Stomach smooth muscle (tissue), 2 donors: ENCODE data around the gene TSSK2.

Experiments used
- H3K27ac ChIP-seq: one replicate; pipeline ENCODE4 v1.7.0; 2013; ENCODE audit warnings: mild to moderate bottlenecking, low read length, inconsistent platforms
- H3K27me3 ChIP-seq, 2 donors: one replicate each; pipeline ENCODE4 v1.7.0; 2013; ENCODE audit warnings: low read length in 2 of 2; ENCODE audit not compliant: insufficient read depth in 2 of 2, control insufficient read depth in 1 of 2
- H3K36me3 ChIP-seq, 2 donors: one replicate each; pipeline ENCODE4 v1.7.0; 2013; ENCODE audit warnings: low read length in 2 of 2; ENCODE audit not compliant: control insufficient read depth in 2 of 2, insufficient read depth in 2 of 2
- H3K4me1 ChIP-seq: one replicate; pipeline ENCODE4 v1.7.0; 2013; ENCODE audit warnings: low read length; ENCODE audit not compliant: control insufficient read depth, insufficient read depth
- H3K4me3 ChIP-seq, 2 donors: one replicate each; pipeline ENCODE4 v1.7.0; 2013; ENCODE audit warnings: low read length in 2 of 2
- H3K9ac ChIP-seq, 2 donors: one replicate each; pipeline ENCODE4 v1.7.0; 2013; ENCODE audit warnings: low read length in 2 of 2, mild to moderate bottlenecking in 1 of 2
- H3K9me3 ChIP-seq, 2 donors: one replicate each; pipeline ENCODE4 v1.7.0; 2013; ENCODE audit warnings: low read length in 2 of 2; ENCODE audit not compliant: control insufficient read depth in 2 of 2
- donor health status: healthy.
- donor health status: Pancreatic carcinoma.

TSSK2 gene

DNA sequence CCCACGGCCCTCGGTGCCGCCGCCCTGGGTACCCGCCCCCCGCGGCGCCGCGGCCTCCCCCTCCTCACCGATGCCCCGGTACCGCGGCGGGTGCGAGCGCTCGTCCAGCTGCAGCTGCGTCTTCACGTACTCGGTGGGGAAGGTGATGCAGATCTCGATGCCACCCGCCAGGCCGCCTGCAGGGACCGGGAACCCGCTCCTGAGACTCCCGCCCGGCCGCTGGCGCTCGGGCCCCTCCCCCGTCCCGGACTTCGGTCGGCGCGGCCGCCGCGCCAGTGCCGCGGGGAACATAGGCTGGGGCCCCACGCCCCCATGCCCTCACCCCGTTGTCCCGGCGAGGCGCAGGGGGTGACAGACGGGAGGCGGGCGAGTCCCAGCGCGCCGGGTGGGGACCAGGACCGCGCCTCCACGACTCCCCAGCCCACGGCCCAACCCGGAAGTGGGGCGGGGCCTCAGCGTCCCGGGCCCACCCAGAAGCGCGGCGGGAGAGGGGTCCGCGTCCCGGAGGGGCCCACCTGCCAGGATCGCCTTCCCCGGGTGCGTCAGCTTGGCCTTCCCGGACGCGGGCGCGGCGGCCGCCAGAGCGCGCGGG lies 47.1 kb downstream of the TSSK2 start:
- peak overlapping the region; percentile 66 for H3K27ac ChIP-seq
- H3K4me3 ChIP-seq: peak overlapping the region; percentile 58 to 78
- H3K36me3 ChIP-seq: no peaks in the 10 kb centered on the region
- H3K27me3 ChIP-seq: no peaks in the 10 kb centered on the region
- H3K9ac ChIP-seq: peak overlapping the region; percentile 64
- H3K4me1 ChIP-seq: peaks cover 34% of the 10 kb centered on the region
- H3K9me3 ChIP-seq: no peaks in the 10 kb centered on the region

DNA sequence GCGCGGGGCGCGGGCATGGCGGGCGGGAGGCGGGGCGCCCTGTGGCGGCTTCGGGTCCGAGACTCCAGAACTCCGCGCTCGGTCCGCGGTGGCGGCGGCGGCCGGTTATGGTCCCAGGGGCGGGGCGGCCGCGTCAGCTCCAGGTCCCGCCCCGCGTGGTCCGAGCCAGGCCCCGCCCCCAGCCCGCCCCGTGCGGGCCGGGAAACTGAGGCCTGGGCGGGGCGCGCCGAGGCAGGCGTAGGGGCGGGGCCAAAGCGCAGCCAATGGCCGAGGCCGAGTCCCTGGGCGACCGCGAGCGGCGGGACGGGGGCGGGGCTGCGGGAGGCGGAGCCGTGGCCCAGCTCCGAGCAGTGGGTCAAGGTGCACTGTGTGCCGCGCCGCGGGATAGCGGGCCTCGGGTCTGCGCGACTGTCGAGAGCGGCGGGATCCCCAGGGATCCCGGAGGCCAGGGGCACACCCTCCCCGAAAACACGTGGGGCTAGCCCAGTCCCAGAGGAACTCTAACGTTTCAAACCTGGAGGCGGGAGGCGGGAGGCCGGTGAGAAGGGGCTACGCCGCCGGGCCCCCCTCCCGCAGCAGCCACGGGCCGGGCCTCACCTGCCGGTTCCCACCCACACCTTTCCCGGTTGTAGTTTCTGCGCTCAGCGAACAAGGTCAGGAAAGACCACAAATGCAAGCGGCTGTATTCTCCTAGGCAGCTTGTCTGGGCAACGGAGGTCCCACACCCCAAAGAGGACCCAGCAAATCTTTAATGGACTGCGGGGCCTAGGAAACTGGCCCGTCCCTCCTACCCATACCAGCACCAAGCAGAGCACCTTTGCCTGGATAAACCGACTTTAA lies 47.8 kb downstream of the TSSK2 start, which contains the start of gene SLC25A1:
SLC25A1 (minus strand) TSS at position 80 of the 840 bp plus-strand sequence; CDS start at position 17, 63 bp downstream.
- Histone ChIP-seq H3K4me1 (peaks cover 29% of the 10 kb centered on the region), H3K27ac (peak within 1 kb of the TSS; percentile 76), H3K27me3 (no peaks in the 10 kb centered on the region), H3K9me3 (no peaks in the 10 kb centered on the region), H3K9ac (peak within 1 kb of the TSS; percentile 64), H3K36me3 (no peaks in the 10 kb centered on the region), H3K4me3 (peak within 1 kb of the TSS; percentile 58 to 78)

- Histone ChIP-seq H3K9me3 (no peaks in the 10 kb centered on the region), H3K36me3 (no peaks in the 10 kb centered on the region), H3K27me3 (no peaks in the 10 kb centered on the region), H3K4me3 (peak overlapping the region; percentile 49 to 78), H3K9ac (peak overlapping the region; percentile 42 to 47), H3K4me1 (peaks cover 22% of the 10 kb centered on the region), H3K27ac (peak overlapping the region; percentile 76)
These were observed 48.5 kb downstream of the TSSK2 start for GRCh38 chr22:19179497-19180048.

GRCh38 chr22:19180234-19180633 lies 49.1 kb downstream of the TSSK2 start:
- H3K4me3 ChIP-seq: no peak overlapping the region
- no peaks in the 10 kb centered on the region for H3K27me3 ChIP-seq
- peak overlapping the region; percentile 76 for H3K27ac ChIP-seq
- no peak overlapping the region for H3K9ac ChIP-seq
- H3K4me1 ChIP-seq: peaks cover 20% of the 10 kb centered on the region
- no peaks in the 10 kb centered on the region for H3K36me3 ChIP-seq
- H3K9me3 ChIP-seq: no peaks in the 10 kb centered on the region

DNA sequence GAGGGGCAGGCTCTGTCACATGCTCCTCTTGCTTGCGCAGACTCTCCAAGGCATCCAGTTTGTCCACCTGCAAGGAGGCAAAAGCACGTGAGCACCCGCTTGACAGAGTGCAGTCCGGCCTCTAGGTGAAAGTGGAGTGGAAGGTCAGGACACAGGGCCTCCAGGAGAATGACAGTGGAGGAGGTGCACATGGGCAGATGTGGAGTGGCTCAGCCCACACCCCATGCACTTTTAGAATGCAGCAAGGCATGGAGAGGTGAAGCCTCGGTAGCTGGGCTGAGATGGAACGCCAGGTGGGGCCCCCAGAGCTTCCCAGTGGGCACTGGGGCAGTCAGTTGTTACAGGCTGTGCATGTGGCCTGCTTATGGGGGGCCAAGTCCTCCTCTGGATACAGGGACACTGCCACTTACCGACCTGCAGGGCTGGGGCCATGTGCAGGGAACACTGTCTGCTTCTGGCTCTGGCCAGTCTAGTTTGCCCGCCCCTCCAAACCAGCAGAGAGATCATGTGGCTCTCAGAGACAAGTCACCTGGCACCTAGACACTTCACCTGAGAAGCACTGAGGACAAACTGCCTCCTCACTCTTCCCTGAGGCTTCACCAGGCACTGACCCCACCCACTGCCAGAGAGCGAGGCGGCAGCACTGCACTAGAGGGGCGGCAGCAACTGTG lies 49.8 kb downstream of the TSSK2 start:
- Histone ChIP-seq H3K9ac (no peak overlapping the region), H3K4me3 (no peak overlapping the region), H3K36me3 (no peaks in the 10 kb centered on the region), H3K9me3 (no peaks in the 10 kb centered on the region), H3K4me1 (peaks cover 19% of the 10 kb centered on the region), H3K27ac (no peak overlapping the region), H3K27me3 (no peaks in the 10 kb centered on the region)

DNA sequence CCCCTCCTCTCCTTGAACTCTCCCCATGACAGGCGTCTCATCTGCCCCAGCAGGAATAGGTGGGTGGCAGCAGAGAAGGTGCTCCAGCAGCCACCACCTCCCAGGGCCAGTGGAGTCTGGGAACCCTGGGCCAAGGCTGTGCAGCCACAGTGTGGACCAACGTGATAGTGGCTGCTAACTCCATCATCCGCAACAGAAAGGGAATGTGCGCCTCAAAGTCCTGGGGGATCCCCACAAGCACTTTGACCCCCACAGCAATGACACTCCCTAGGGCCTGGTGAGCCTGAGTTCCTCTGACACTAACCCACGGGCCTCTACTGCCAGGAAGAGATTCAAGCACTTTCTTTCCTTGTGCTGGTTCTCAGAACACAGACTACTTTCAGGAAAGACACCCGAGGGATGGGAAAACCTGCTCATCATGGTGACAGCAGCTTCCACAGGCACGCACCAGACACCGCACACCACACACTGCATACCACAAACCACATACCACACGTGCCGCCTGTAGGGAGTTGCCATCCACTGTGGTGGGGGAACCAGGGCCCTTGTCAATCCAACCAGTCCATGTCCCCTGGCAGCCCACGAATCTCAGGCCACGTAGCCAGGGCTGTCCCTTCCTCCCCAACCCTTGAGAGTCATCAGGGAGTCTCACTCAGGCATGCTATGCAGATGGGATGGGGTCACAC lies 50.8 kb downstream of the TSSK2 start:
- no peaks in the 10 kb centered on the region for H3K36me3 ChIP-seq
- H3K4me3 ChIP-seq: no peak overlapping the region
- no peak overlapping the region for H3K9ac ChIP-seq
- peaks cover 17% of the 10 kb centered on the region for H3K4me1 ChIP-seq
- H3K27me3 ChIP-seq: no peaks in the 10 kb centered on the region
- no peaks in the 10 kb centered on the region for H3K9me3 ChIP-seq
- no peak overlapping the region for H3K27ac ChIP-seq
